Epithelial cell of proximal tubule (primary cell): ENCODE measurements around the gene KDM8. TPM values are rescaled to one million over a fixed set of nuclear protein-coding genes. Genes with fewer than 3 reads are reported as not detected.

ENCODE experiments used
- DNase-seq: peaks from one replicate; pipeline ENCODE4 v3.0.0-alpha.2; 2011; ENCODE audit warnings: low read depth
- H3K4me3 ChIP-seq: 2 replicates; pipeline ENCODE4 v1.5.1; 2011; ENCODE audit warnings: low read depth, mild to moderate bottlenecking, low read length
- CTCF ChIP-seq: conservative IDR thresholded peaks from 2 replicates; pipeline ENCODE4 v1.5.1; 2012; ENCODE audit warnings: low read depth, mild to moderate bottlenecking, low read length
- total RNA-seq: library from RNA; depleted of rRNA; stranded (reverse); fragments of >200 nt; gene quantifications from 2 replicates; pipeline ENCODE4 v1.2.3, GENCODE V29; 2015

Gene KDM8
- total RNA-seq, 1 donor from 2014 or later = 13.8 TPM

- DNase-seq = no peak
- TF ChIP-seq CTCF = no peak
- H3K4me3 ChIP-seq = no peak overlapping the region
These were observed 34.8 kb downstream of the KDM8 start for GRCh38 chr16:27238016-27238587.

- no peak for TF ChIP-seq CTCF
- DNase-seq = no peak
- H3K4me3 ChIP-seq = no peak overlapping the region
These were observed 35.3 kb downstream of the KDM8 start for GRCh38 chr16:27238591-27238990.

- DNase-seq = no peak
- no peak for TF ChIP-seq CTCF
- H3K4me3 ChIP-seq = no peak overlapping the region
These were observed 35.7 kb downstream of the KDM8 start for GRCh38 chr16:27239026-27239425.

- TF ChIP-seq CTCF = no peak
- no peak for DNase-seq
These were observed 36.8 kb downstream of the KDM8 start for GRCh38 chr16:27239906-27240655.

GRCh38 chr16:27240948-27241531 lies 37.7 kb downstream of the KDM8 start:
- H3K4me3 ChIP-seq = no peak overlapping the region
- DNase-seq = no peak
- no peak for TF ChIP-seq CTCF

More at GRCh38 chr16:27239906-27240655, 36.8 kb downstream of the KDM8 start:
- no peak overlapping the region for H3K4me3 ChIP-seq

GRCh38 chr16:27241658-27242057 lies 38.3 kb downstream of the KDM8 start:
- TF ChIP-seq CTCF = no peak
- no peak overlapping the region for H3K4me3 ChIP-seq
- DNase-seq = no peak
